ENCODE data around the gene PEAK3. TPM values are rescaled to one million over a fixed set of nuclear protein-coding genes. Genes with fewer than 3 reads are reported as not detected.

PEAK3 gene
- total RNA-seq, 4 donors from 2014 or later = 0.26 to 0.40 TPM; not detected in 2

DNA sequence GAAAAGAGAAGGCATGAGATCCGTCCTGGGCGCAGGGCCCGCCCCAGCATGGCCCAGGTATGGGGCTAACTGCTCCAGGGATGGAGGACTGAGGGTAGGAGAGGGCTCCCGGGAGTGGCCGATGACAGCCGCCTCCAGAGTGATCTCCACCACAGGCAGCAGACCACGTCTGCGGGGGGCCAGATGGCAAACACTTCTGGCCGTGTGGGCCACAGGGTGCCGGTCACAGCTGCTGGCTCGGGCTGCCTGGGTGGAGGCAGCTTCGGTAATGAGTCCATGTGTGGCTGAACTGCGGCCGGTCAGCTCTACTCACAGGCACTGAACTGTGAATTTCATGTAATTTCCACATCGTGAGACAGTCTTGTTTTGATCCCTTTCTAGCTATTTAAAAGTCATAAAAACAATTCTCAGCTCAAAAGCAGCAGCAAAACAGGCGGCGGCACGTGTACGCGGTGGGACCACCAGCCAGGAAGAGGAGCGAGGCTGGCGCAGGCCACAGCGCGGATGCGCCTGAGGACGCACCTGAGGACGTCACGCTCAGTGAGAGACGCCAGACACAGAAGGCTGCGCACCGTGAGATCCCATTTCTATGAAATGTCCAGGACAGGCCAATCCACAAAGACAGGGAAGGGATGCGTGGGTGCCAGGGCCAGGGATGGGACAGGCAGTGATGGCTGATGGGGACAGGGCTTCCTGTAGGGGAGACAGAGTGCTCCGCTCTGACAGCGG lies 42.4 kb upstream of the PEAK3 start:
- intact Hi-C loops (cut with DNase I; ENCODE audit: low total_unique reads) = no loop called here
- TF ChIP-seq POLR2A (IDR thresholded peaks at IDR 0.05) (no peak), CTCF (IDR thresholded peaks at IDR 0.05) (no peak)
- Histone ChIP-seq H3K27ac (no peak overlapping the region), H3K9me3 (no peaks in the 10 kb centered on the region), H3K27me3 (no peaks in the 10 kb centered on the region), H3K4me3 (no peak overlapping the region), H3K4me1 (peaks cover 0 to 14% of the 10 kb centered on the region in 2 donors), H3K36me3 (no peaks in the 10 kb centered on the region)
- DNase-seq = no peak

DNA sequence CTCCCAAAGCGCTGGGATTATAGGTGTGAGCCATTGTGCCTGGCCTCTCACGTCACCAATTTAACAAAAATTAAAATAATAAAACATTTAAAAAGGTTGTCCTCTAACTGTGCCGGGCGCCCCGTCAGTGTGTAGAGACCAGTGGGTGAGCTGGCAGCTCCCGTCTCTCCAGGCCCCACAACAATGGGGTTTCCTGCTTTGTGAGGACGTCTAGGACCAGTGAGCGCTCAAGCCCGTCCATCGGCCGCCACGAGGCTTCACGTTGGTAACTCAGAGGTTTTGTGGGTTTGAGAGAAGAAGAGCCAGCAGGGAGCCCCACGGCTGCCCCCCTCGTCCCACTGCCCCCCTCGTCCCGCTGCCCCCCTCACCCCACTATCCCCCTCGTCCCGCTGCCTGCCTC lies 41.7 kb upstream of the PEAK3 start:
- TF ChIP-seq POLR2A (IDR thresholded peaks at IDR 0.05) (no peak), CTCF (IDR thresholded peaks at IDR 0.05) (no peak)
- intact Hi-C loops (cut with DNase I; ENCODE audit: low total_unique reads) = no loop called here
- H3K9me3 ChIP-seq = no peaks in the 10 kb centered on the region
- DNase-seq = no peak
- peaks cover 0 to 11% of the 10 kb centered on the region in 2 donors for H3K4me1 ChIP-seq
- H3K36me3 ChIP-seq = no peaks in the 10 kb centered on the region
- no peaks in the 10 kb centered on the region for H3K27me3 ChIP-seq
- no peak overlapping the region for H3K4me3 ChIP-seq
- H3K27ac ChIP-seq = no peak overlapping the region

- Histone ChIP-seq H3K27me3 (no peaks in the 10 kb centered on the region), H3K4me1 (no peaks in the 10 kb centered on the region), H3K27ac (no peak overlapping the region), H3K36me3 (no peaks in the 10 kb centered on the region), H3K9me3 (no peaks in the 10 kb centered on the region), H3K4me3 (no peak overlapping the region)
- intact Hi-C loops (cut with DNase I; ENCODE audit: low total_unique reads) = no loop called here
- DNase-seq = no peak
- no peak for TF ChIP-seq POLR2A (IDR thresholded peaks at IDR 0.05)
- TF ChIP-seq CTCF (IDR thresholded peaks at IDR 0.05) = no peak
Measured at GRCh38 chr19:2321565-2322283, 39.7 kb upstream of the PEAK3 start.

GRCh38 chr19:2320939-2321338 lies 39.0 kb upstream of the PEAK3 start:
- no peaks in the 10 kb centered on the region for H3K9me3 ChIP-seq
- no peak overlapping the region for H3K4me3 ChIP-seq
- H3K27ac ChIP-seq = no peak overlapping the region
- TF ChIP-seq POLR2A (IDR thresholded peaks at IDR 0.05) = no peak
- no peak for TF ChIP-seq CTCF (IDR thresholded peaks at IDR 0.05)
- DNase-seq = no peak
- intact Hi-C loops (cut with DNase I; ENCODE audit: low total_unique reads) = no loop called here
- H3K36me3 ChIP-seq = no peaks in the 10 kb centered on the region
- H3K27me3 ChIP-seq = no peaks in the 10 kb centered on the region
- H3K4me1 ChIP-seq = no peaks in the 10 kb centered on the region

GRCh38 chr19:2320049-2320448 lies 38.1 kb upstream of the PEAK3 start:
- Histone ChIP-seq H3K27me3 (no peaks in the 10 kb centered on the region), H3K4me3 (no peak overlapping the region), H3K27ac (no peak overlapping the region), H3K4me1 (no peaks in the 10 kb centered on the region), H3K36me3 (no peaks in the 10 kb centered on the region), H3K9me3 (no peaks in the 10 kb centered on the region)
- intact Hi-C loops (cut with DNase I; ENCODE audit: low total_unique reads) = no loop called here
- TF ChIP-seq CTCF (IDR thresholded peaks at IDR 0.05) (no peak), POLR2A (IDR thresholded peaks at IDR 0.05) (no peak)
- DNase-seq = no peak

Measured in uterus (tissue), 4 donors.